Activated T-helper 1 cell treated with anti-CD3 and anti-CD28 coated beads, Interleukin-12 subunit alpha, Interleukin-12 subunit beta, Interleukin-2, Interleukin-4 antibody, amounts not matched to agents 30 ng/mL and 10 ng/mL and 1 ng/mL, durations not matched to agents 14 hours and 24 hours and 36 hours (primary cell): ENCODE data around the gene GPR68. TPM values are rescaled to one million over a fixed set of nuclear protein-coding genes. Genes with fewer than 3 reads are reported as not detected.
A peak's percentile ranks its signal among the peaks of the same experiment; 100 is the strongest.

ENCODE experiments used
- DNase-seq: peaks from one replicate; pipeline ENCODE4 v3.0.0; 2021; ENCODE audit warnings: low spot score
- H3K27ac Mint-ChIP-seq: one replicate; pipeline ENCODE4 v1.8.0; 2021; ENCODE audit warnings: mild to moderate bottlenecking, mixed read lengths
- H3K27me3 Mint-ChIP-seq: one replicate; pipeline ENCODE4 v1.8.0; 2022; ENCODE audit warnings: mild to moderate bottlenecking, moderate library complexity, mixed read lengths; ENCODE audit not compliant: insufficient read depth
- H3K36me3 Mint-ChIP-seq: one replicate; pipeline ENCODE4 v1.8.0; 2021; ENCODE audit warnings: low read depth, mixed read lengths
- H3K4me1 Mint-ChIP-seq: one replicate; pipeline ENCODE4 v1.8.0; 2021; ENCODE audit warnings: low read depth, mixed read lengths
- H3K4me3 Mint-ChIP-seq: one replicate; pipeline ENCODE4 v1.8.0; 2021; ENCODE audit warnings: mild to moderate bottlenecking, moderate library complexity, mixed read lengths
- H3K9me3 Mint-ChIP-seq: one replicate; pipeline ENCODE4 v1.8.0; 2021; ENCODE audit warnings: mixed read lengths
- intact Hi-C: fragments of 100-400 bp; cut with micrococcal nuclease; formaldehyde crosslinking; loops from one replicate; pipeline ENCODE4 v1.15.1; 2024
- total RNA-seq: library from RNA; stranded (reverse); gene quantifications from 2 replicates; pipeline ENCODE4 v1.2.3, GENCODE V29; 2022

Gene GPR68
- total RNA-seq, 1 donor from 2014 or later, result 5.4 TPM

DNA sequence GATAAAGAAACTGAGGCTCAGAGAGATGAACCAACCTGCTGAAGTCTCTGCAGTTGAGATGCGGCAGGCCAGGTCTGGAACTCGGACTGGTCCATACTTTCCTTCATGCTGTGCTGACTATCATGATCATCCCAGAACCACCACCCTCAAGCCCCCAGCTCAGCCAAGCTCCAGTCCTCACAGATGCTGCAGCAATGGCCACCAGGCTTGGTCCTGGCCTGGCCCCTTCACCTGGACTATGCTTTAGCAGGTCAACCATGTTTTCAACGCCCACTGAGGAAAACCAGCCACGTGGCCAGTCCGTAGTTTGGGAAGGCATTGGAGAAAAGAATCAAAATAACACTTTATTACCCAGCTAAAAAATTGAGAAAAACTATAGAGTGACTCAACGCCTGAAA, 1.4 kb downstream of the GPR68 start:
- Mint-ChIP-seq H3K4me3 (peak overlapping the region; percentile 85), H3K36me3 (peaks cover 29% of the 10 kb centered on the region), H3K27ac (peak overlapping the region; percentile 88), H3K9me3 (peaks cover 4% of the 10 kb centered on the region), H3K27me3 (no peaks in the 10 kb centered on the region), H3K4me1 (peaks cover 89% of the 10 kb centered on the region)
- DNase-seq, result no peak
- intact Hi-C loops, result loop anchor here (1.0 to 5.0 kb wide), 8 partner anchors 10 to 629 kb away; partner anchors contain the start of gene DGLUCY

DNA sequence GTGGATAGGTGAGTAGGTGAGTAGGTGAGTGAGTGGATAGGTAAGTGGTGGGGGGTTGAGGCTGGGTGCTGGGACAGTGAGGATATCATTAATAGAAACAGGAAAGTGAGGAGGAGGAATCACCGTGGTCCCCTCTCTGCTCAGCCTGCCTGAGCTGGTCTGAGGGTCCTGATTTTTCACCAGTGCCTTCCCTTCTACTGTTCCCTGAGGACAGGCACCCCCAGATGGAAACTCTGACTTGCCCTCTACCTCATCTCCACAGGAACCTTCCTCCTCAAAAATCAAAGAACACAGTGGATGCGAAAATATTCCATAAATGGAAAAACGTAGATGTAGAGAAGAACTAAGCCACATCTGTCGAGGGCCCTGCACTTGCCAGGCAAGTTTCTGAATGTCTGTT, 1.9 kb downstream of the GPR68 start:
- intact Hi-C loops, result loop anchor here (1.0 to 5.0 kb wide), 8 partner anchors 11 to 630 kb away; partner anchors contain the start of gene DGLUCY
- H3K27ac Mint-ChIP-seq, result peak overlapping the region; percentile 88
- DNase-seq, result no peak
- H3K27me3 Mint-ChIP-seq, result no peaks in the 10 kb centered on the region
- peak overlapping the region; percentile 85 for H3K4me3 Mint-ChIP-seq
- peaks cover 89% of the 10 kb centered on the region for H3K4me1 Mint-ChIP-seq
- H3K9me3 Mint-ChIP-seq, result peaks cover 4% of the 10 kb centered on the region
- H3K36me3 Mint-ChIP-seq, result peaks cover 32% of the 10 kb centered on the region

DNA sequence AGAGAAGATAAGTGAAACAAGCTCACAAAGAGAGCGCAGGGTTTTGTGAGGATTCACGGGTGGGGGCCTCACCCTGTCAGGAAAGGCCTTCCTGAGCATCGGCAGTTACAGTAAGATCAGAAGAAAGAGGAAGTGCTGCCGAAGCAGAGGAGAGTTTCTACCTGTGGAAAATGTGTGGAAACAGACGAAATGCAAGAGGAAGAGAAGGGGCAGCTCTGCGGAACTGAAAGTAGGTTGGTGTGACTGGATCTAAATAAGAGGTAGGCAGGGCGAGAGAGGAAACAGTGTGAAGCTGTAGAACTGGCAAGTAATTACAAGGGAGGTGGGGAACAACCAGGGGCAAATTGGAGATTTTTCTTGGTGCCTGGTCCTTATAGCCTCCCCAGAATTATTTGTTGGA, 2.6 kb downstream of the GPR68 start:
- H3K27me3 Mint-ChIP-seq, result no peaks in the 10 kb centered on the region
- H3K27ac Mint-ChIP-seq, result peak overlapping the region; percentile 88
- no peak for DNase-seq
- peak overlapping the region; percentile 85 for H3K4me3 Mint-ChIP-seq
- H3K4me1 Mint-ChIP-seq, result peaks cover 84% of the 10 kb centered on the region
- intact Hi-C loops, result loop anchor here (2.0 to 5.0 kb wide), 2 partner anchors 61 to 630 kb away; no protein-coding TSS in a partner anchor
- H3K36me3 Mint-ChIP-seq, result peaks cover 31% of the 10 kb centered on the region
- no peaks in the 10 kb centered on the region for H3K9me3 Mint-ChIP-seq

DNA sequence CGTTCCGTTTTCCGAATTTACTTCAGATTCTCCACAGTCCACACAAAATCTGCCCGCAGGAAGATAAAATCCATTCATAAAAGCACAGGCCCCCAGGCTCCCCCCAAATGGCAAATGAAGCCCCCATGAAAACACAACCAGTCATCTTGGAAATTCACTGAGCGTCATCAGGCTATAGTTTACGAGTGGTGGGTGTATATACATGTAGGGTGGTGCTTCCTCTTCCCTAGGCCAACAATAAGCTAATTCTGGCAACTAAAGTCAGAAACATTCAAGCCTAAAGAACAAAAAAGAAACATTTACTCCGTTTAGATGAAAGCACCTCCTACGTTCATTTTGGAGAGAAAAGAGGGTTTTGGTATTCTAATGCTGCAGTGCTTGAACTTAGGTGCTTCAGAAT, 5.8 kb downstream of the GPR68 start:
- H3K9me3 Mint-ChIP-seq, result no peaks in the 10 kb centered on the region
- H3K27ac Mint-ChIP-seq, result peak overlapping the region; percentile 72
- H3K27me3 Mint-ChIP-seq, result no peaks in the 10 kb centered on the region
- H3K4me3 Mint-ChIP-seq, result peak overlapping the region; percentile 47
- H3K4me1 Mint-ChIP-seq, result peaks cover 76% of the 10 kb centered on the region
- DNase-seq, result no peak
- intact Hi-C loops, result no loop called here
- H3K36me3 Mint-ChIP-seq, result peaks cover 39% of the 10 kb centered on the region

DNA sequence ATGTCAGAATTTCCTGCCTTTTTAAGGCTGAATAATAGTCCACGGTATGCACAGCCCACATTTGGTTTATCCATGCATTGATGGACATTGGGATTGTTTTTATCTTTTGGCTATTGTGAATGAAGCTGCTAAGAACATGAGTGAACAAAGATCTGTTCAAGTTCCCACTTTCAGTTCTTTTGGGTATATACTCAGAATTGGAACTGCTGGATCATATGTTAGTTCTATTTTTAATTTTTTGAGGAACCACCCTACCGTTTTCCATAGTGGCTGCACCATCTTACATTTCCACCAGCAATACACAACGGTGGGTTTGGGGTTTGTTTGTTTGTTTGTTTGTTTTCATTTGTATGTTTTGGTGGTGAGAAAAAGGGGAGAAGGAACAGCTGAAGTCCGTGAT, 6.4 kb downstream of the GPR68 start:
- H3K36me3 Mint-ChIP-seq, result peaks cover 39% of the 10 kb centered on the region
- peaks cover 70% of the 10 kb centered on the region for H3K4me1 Mint-ChIP-seq
- no peaks in the 10 kb centered on the region for H3K27me3 Mint-ChIP-seq
- intact Hi-C loops, result no loop called here
- no peak overlapping the region for H3K4me3 Mint-ChIP-seq
- H3K27ac Mint-ChIP-seq, result peak overlapping the region; percentile 65
- no peak for DNase-seq
- H3K9me3 Mint-ChIP-seq, result no peaks in the 10 kb centered on the region

DNA sequence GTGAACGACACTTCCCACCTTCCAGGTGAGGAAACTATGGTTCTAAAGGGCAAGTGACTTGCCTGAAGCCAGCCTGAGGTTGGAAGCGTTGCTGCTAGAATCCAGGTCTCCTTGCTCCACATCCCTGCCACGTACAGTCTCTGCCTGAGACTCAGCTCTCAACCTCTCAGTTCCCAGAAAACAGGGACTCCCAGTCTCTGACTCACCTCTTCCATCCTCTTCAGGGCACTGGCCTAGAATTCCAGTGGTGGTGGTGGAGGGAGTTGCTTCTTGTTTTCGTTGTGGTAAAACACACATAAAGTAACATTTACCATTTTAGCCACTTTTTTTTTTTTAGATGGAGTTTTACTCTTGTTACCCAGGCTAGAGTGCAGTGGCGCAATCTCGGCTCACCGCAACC, 7.3 kb downstream of the GPR68 start:
- H3K4me1 Mint-ChIP-seq, result peaks cover 66% of the 10 kb centered on the region
- intact Hi-C loops, result no loop called here
- no peak overlapping the region for H3K4me3 Mint-ChIP-seq
- no peaks in the 10 kb centered on the region for H3K9me3 Mint-ChIP-seq
- peaks cover 43% of the 10 kb centered on the region for H3K36me3 Mint-ChIP-seq
- no peak for DNase-seq
- H3K27me3 Mint-ChIP-seq, result no peaks in the 10 kb centered on the region
- H3K27ac Mint-ChIP-seq, result no peak overlapping the region

DNA sequence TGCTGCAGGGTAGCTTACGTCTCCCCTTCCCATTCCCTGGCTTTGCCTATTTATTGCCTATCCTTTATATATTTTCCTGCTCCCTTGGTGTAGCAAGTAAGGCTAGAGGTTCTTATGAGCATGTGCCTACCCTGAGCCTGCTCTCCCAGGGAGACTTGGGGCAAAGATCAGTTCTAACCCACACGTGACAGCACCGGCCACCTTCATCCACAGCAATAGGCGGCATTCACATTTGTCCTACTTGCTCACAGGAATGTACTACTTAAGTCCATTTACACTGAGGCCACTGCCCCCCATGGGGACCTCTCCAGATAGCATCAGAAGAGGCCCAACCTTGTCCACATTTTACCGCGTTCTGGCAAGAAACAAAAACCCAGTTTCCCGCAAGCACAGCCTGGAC, 8.7 kb downstream of the GPR68 start:
- no peak for DNase-seq
- H3K36me3 Mint-ChIP-seq, result peaks cover 47% of the 10 kb centered on the region
- peak overlapping the region; percentile 6 for H3K27ac Mint-ChIP-seq
- intact Hi-C loops, result no loop called here
- peaks cover 9% of the 10 kb centered on the region for H3K9me3 Mint-ChIP-seq
- H3K4me1 Mint-ChIP-seq, result peaks cover 67% of the 10 kb centered on the region
- H3K4me3 Mint-ChIP-seq, result no peak overlapping the region
- no peaks in the 10 kb centered on the region for H3K27me3 Mint-ChIP-seq

DNA sequence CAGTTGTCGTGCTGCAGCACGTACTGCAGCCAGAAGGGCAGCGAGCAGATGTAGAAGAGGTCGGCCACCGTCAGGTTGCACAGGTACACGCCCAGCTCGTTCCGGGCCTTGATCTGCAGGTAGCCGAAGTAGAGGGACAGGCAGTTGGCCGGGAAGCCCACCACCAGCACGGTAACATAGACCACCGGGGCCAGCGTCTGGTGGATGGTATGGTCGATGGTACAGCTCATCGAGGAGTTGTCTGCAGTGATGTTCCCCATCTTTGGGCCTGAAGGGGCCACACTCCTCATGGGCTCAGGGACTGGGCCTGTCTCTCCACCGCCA, 9.8 kb downstream of the GPR68 start:
- H3K27ac Mint-ChIP-seq, result peak overlapping the region; percentile 59
- intact Hi-C loops, result no loop called here
- peaks cover 65% of the 10 kb centered on the region for H3K4me1 Mint-ChIP-seq
- DNase-seq, result no peak
- peaks cover 12% of the 10 kb centered on the region for H3K9me3 Mint-ChIP-seq
- peaks cover 52% of the 10 kb centered on the region for H3K36me3 Mint-ChIP-seq
- no peak overlapping the region for H3K4me3 Mint-ChIP-seq
- H3K27me3 Mint-ChIP-seq, result no peaks in the 10 kb centered on the region

DNA sequence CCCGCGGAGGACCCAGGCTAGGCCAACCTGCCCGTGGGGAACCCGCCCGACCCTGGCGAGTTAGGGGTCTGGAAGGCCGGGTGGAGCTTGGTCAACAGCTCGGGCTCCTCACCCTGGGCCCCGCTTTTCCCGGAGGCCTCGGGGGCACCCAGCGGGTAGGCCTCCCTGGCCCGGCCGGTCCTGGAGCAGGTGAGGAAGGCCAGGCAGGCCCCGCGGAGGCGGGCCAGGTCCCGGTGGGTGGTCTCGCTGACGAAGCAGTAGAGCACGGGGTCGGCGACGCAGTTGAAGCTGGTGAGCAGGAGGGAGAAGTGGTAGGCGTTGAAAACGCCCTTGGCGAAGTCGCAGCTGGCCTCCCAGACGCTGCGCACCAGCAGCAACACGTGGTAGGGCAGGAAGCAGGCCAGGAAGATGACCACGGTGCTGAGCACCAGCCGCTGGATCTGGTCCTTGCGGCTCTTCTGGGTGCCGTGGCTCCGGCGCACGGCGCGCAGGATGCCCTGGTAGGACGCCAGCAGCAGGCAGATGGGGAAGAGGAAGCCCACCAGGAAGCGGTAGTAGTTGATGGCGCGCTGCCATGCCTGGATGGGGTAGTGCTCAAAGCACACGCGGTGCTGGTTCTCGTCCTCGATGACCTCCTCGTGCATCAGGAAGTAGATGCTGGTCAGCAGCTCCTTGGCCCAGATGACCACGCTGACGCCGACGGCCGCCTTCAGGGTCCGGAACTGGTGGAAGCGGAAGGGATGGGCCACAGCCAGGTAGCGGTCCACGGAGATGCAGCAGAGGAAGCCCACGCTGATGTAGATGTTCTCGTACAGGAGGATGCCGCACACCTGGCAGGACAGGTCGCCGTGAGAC, 10.3 kb downstream of the GPR68 start:
- Mint-ChIP-seq H3K4me3 (no peak overlapping the region), H3K27ac (peak overlapping the region; percentile 59), H3K27me3 (no peaks in the 10 kb centered on the region), H3K36me3 (peaks cover 47% of the 10 kb centered on the region), H3K4me1 (peaks cover 65% of the 10 kb centered on the region), H3K9me3 (peaks cover 12% of the 10 kb centered on the region)
- DNase-seq, result no peak
- intact Hi-C loops, result no loop called here

DNA sequence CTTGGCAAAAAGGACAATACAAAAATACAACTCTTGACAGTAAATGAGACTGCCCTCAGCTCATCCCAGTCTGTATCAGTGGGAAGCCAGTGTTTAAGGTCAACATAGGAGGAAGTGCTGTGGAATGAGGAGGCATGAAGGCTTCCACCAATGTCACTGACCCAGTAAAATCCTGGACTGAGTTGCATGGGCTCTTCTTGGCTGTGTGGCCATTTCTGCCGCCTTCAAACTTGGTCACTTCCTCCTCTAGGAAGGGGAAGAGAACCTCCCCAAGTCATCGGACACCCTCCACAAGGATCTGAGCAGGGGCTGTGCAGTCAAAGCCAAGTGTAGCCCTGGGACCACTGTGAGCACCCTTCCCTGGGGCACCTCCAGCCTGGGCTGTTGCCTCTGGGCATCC, 11.9 kb downstream of the GPR68 start:
- peaks cover 12% of the 10 kb centered on the region for H3K9me3 Mint-ChIP-seq
- intact Hi-C loops, result no loop called here
- peak overlapping the region; percentile 43 for H3K4me3 Mint-ChIP-seq
- no peak for DNase-seq
- H3K4me1 Mint-ChIP-seq, result peaks cover 65% of the 10 kb centered on the region
- H3K27ac Mint-ChIP-seq, result peak overlapping the region; percentile 78
- peaks cover 37% of the 10 kb centered on the region for H3K36me3 Mint-ChIP-seq
- no peaks in the 10 kb centered on the region for H3K27me3 Mint-ChIP-seq

DNA sequence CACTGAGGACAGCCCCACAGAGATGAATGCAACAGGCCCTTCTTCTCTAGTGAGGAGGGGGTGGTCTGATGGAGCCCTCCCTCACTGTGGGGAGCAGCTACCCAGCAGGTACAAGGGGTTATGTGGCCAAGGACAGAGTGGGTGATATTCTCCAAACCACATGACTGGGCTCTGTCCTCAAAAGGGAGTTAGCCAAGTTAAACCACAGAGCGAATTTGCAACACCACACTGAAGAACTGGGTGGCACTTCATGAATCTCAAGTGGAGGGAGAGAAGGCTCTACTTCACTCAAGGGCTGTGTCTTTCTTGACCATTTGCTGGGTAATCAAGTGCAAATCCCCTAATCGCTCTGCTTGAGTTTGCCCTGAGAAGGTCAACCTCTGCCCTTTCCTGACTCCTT, 12.5 kb downstream of the GPR68 start:
- peaks cover 70% of the 10 kb centered on the region for H3K4me1 Mint-ChIP-seq
- H3K9me3 Mint-ChIP-seq, result peaks cover 12% of the 10 kb centered on the region
- intact Hi-C loops, result no loop called here
- peaks cover 34% of the 10 kb centered on the region for H3K36me3 Mint-ChIP-seq
- H3K27me3 Mint-ChIP-seq, result no peaks in the 10 kb centered on the region
- no peak for DNase-seq
- H3K27ac Mint-ChIP-seq, result peak overlapping the region; percentile 100
- peak overlapping the region; percentile 80 for H3K4me3 Mint-ChIP-seq

DNA sequence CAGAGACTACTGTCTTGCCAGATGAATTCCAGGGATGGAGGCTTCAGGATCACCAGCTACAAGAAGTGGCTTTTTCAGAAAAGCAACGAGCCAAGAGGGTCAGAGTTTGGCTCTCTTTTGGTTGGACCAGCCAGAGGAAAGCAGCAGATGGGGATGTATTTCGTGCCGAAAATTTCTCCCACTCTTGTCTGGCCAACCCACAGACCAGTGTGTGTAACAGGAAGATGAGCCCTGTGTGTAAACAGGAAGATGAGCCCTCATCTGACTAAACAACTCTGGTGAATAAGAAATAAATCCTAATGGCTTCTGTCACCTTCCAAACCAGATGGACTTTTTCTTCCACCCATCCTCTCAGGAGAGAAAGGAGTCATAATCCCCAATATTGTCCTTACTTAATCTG, 13.1 kb downstream of the GPR68 start:
- H3K27ac Mint-ChIP-seq, result peak overlapping the region; percentile 100
- H3K36me3 Mint-ChIP-seq, result peaks cover 32% of the 10 kb centered on the region
- peak overlapping the region; percentile 80 for H3K4me3 Mint-ChIP-seq
- H3K9me3 Mint-ChIP-seq, result peaks cover 12% of the 10 kb centered on the region
- intact Hi-C loops, result no loop called here
- no peaks in the 10 kb centered on the region for H3K27me3 Mint-ChIP-seq
- H3K4me1 Mint-ChIP-seq, result peaks cover 76% of the 10 kb centered on the region
- no peak for DNase-seq

DNA sequence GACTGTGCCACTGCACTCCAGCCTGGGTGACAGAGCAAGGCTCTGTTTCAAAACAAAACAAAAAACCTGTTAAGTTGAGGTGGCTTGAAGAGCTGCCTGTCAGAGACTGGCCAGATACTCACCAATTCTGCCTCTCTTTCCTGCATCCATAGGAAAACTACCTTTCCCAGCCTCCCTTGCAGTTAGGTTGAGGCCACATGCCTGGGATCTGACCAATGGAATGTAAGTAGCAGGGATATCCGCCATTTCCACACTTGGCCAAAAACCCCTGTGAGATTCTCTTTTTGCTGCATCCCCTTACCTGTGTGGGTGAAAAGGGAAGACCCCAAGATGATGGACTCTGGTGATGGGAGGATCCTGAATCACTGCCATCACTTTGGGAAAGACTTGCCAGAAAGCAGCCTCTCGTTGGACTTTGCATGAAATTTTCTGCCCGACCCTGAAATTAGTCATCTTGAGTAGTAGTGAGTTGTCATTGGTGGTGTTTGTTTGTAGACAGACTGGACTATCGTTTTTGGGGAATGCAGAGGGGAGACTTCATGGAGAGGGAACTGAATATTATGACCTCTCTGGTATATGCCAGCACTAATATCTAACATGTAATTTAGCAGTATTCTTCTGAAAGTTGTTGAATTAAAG, 14.0 kb downstream of the GPR68 start:
- peak overlapping the region; percentile 80 for H3K4me3 Mint-ChIP-seq
- peaks cover 35% of the 10 kb centered on the region for H3K36me3 Mint-ChIP-seq
- H3K27me3 Mint-ChIP-seq, result no peaks in the 10 kb centered on the region
- peaks cover 12% of the 10 kb centered on the region for H3K9me3 Mint-ChIP-seq
- H3K4me1 Mint-ChIP-seq, result peaks cover 78% of the 10 kb centered on the region
- H3K27ac Mint-ChIP-seq, result peak overlapping the region; percentile 100
- intact Hi-C loops, result no loop called here
- no peak for DNase-seq
